Body of pancreas (tissue), 4 donors: Measurements from ENCODE around the gene GSG1L.

Experiments
- POLR2A ChIP-seq, 3 donors: fragments of 450-650 bp; IDR thresholded peaks; one replicate each; pipeline ENCODE4 v1.6.1; 2016; ENCODE audit warnings: antibody characterized with exemption in 3 of 3, mild to moderate bottlenecking in 2 of 3
- TF ChIP-seq, protein P1 (sequence below), 7 experiments: fragments of 450-650 bp in 4 of 7; fragments of 200-600 bp in 3 of 7; sonication (generic) in 3 of 7; IDR thresholded peaks; one replicate each; pipeline ENCODE4 v1.5.1; 2016 to 2019; ENCODE audit warnings: antibody characterized with exemption in 7 of 7

- TF ChIP-seq, protein P1, sequence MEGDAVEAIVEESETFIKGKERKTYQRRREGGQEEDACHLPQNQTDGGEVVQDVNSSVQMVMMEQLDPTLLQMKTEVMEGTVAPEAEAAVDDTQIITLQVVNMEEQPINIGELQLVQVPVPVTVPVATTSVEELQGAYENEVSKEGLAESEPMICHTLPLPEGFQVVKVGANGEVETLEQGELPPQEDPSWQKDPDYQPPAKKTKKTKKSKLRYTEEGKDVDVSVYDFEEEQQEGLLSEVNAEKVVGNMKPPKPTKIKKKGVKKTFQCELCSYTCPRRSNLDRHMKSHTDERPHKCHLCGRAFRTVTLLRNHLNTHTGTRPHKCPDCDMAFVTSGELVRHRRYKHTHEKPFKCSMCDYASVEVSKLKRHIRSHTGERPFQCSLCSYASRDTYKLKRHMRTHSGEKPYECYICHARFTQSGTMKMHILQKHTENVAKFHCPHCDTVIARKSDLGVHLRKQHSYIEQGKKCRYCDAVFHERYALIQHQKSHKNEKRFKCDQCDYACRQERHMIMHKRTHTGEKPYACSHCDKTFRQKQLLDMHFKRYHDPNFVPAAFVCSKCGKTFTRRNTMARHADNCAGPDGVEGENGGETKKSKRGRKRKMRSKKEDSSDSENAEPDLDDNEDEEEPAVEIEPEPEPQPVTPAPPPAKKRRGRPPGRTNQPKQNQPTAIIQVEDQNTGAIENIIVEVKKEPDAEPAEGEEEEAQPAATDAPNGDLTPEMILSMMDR (IDR thresholded peaks at IDR 0.05): no peak
- no peak for TF ChIP-seq POLR2A (IDR thresholded peaks at IDR 0.05)
Observed at GRCh38 chr16:27824006-27824405, 239.5 kb downstream of the GSG1L start.
